Activated CD8-positive, alpha-beta T cell treated with anti-CD3 and anti-CD28 coated beads, Interleukin-2, amount 10 ng/mL, durations not matched to agents 7 days and 5 days (primary cell): ENCODE data around the gene ATPAF2. TPM values are rescaled to one million over a fixed set of nuclear protein-coding genes. Genes with fewer than 3 reads are reported as not detected.

ENCODE experiments used
- ATAC-seq: fragments of 150-1000 bp; cut with Tn5 transposase; one replicate; pipeline ENCODE4 v1.10.0; 2021; ENCODE audit warnings: moderate library complexity
- CTCF ChIA-PET: fragments of 350-600 bp; sonication (Branson Sonifier 250); formaldehyde crosslinking; loops from one replicate; lab custom pipeline; 2021; ENCODE audit warnings: antibody characterized with exemption; lab: Charles Lee
- POLR2A ChIA-PET: fragments of 350-600 bp; sonication (Branson Sonifier 250); formaldehyde crosslinking; loops from one replicate; lab custom pipeline; 2021; ENCODE audit warnings: antibody characterized with exemption; lab: Charles Lee
- DNase-seq: peaks from one replicate; pipeline ENCODE4 v3.0.0-alpha.2; 2020
- H3K27ac Mint-ChIP-seq: one replicate; pipeline ENCODE4 v1.8.0; 2021; ENCODE audit warnings: mild to moderate bottlenecking, mixed read lengths
- H3K27me3 Mint-ChIP-seq: one replicate; pipeline ENCODE4 v1.8.0; 2021; ENCODE audit warnings: low read depth, mixed read lengths
- H3K36me3 Mint-ChIP-seq: one replicate; pipeline ENCODE4 v1.8.0; 2021; ENCODE audit warnings: low read depth, mixed read lengths
- H3K4me1 Mint-ChIP-seq: one replicate; pipeline ENCODE4 v1.8.0; 2021; ENCODE audit warnings: low read depth, mixed read lengths
- H3K4me3 Mint-ChIP-seq: one replicate; pipeline ENCODE4 v1.8.0; 2021; ENCODE audit warnings: mild to moderate bottlenecking, mixed read lengths
- H3K9me3 Mint-ChIP-seq: one replicate; pipeline ENCODE4 v1.8.0; 2022; ENCODE audit warnings: mixed read lengths; ENCODE audit not compliant: insufficient read depth
- total RNA-seq, 2 experiments: library from RNA; stranded (reverse); gene quantifications; one replicate each; pipeline ENCODE4 v1.2.3, GENCODE V29; 2021

The ATPAF2 gene
- total RNA-seq, 2 experiments from 2014 or later = 23.9 to 27.0 TPM

DNA sequence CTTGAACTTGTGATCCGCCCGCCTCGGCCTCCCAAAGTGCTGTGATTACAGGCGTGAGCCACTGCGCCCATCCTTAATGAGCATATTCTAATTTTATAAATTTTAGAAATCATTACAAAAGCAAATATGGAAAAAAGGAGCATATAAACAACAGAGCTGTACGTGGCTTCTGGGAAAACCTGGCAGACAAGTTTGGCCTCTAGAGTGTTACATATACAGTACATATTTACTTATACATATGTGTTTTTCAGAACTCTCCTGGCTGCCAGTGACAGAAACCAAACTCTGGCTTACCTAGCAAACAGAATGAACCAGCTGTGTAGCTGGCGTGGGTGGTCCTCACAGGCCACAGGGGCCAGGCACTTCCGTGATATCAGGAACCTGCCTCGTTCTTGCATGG is 56.2 kb downstream of the ATPAF2 start:
- ChIA-PET POLR2A (interaction anchor here (0.6 kb wide), 1 partner anchor 212 kb away, joined by 3 read pairs; no protein-coding TSS in a partner anchor), CTCF (interaction anchor here (1.0 kb wide), 1 partner anchor 99 kb away, joined by 3 read pairs; no protein-coding TSS in a partner anchor)

DNA sequence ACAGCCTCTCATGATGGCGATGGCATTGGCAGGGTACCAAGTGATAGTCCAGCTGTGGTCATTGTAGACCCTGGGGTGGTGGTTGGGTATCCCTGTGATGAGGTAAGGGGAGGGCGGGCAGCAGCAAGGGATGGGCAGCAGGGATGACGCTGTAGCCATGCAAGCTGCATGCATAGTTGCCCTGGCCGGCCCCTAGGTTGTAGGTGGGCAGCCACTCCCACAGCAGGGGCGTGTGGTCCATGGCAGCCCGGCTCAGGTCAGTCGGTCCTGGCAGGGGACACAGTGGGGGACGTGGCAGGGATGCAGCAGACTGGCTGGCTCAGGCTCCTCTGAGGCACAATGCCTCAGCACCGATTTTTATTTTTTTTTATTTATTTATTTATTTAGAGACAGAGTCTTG is 57.6 kb downstream of the ATPAF2 start:
- no peaks in the 10 kb centered on the region for H3K27me3 Mint-ChIP-seq
- ATAC-seq (no peak), DNase-seq (no peak)
- H3K4me1 Mint-ChIP-seq = no peaks in the 10 kb centered on the region
- no peak overlapping the region for H3K4me3 Mint-ChIP-seq
- H3K9me3 Mint-ChIP-seq = no peaks in the 10 kb centered on the region
- no peak overlapping the region for H3K27ac Mint-ChIP-seq
- H3K36me3 Mint-ChIP-seq = no peaks in the 10 kb centered on the region
- ChIA-PET CTCF (no interaction called here), POLR2A (no interaction called here)

More for the DNA sequence above, 56.2 kb downstream of the ATPAF2 start:
- H3K27ac Mint-ChIP-seq = no peak overlapping the region
- no peaks in the 10 kb centered on the region for H3K4me1 Mint-ChIP-seq
- no peak for DNase-seq
- no peak overlapping the region for H3K4me3 Mint-ChIP-seq
- H3K27me3 Mint-ChIP-seq = no peaks in the 10 kb centered on the region
- no peaks in the 10 kb centered on the region for H3K36me3 Mint-ChIP-seq
- H3K9me3 Mint-ChIP-seq = no peaks in the 10 kb centered on the region
- ATAC-seq = no peak

- Mint-ChIP-seq H3K27me3 (no peaks in the 10 kb centered on the region), H3K36me3 (no peaks in the 10 kb centered on the region), H3K9me3 (no peaks in the 10 kb centered on the region), H3K27ac (no peak overlapping the region), H3K4me1 (no peaks in the 10 kb centered on the region), H3K4me3 (no peak overlapping the region)
- ChIA-PET POLR2A (interaction anchor here (0.6 kb wide), 1 partner anchor 49 kb away, joined by 3 read pairs; no protein-coding TSS in a partner anchor), CTCF (interaction anchor here (1.1 kb wide), 1 partner anchor 167 kb away, joined by 3 read pairs; no protein-coding TSS in a partner anchor)
- no peak for DNase-seq
- ATAC-seq = no peak
These were observed 59.2 kb downstream of the ATPAF2 start for GRCh38 chr17:17979778-17980177.

DNA sequence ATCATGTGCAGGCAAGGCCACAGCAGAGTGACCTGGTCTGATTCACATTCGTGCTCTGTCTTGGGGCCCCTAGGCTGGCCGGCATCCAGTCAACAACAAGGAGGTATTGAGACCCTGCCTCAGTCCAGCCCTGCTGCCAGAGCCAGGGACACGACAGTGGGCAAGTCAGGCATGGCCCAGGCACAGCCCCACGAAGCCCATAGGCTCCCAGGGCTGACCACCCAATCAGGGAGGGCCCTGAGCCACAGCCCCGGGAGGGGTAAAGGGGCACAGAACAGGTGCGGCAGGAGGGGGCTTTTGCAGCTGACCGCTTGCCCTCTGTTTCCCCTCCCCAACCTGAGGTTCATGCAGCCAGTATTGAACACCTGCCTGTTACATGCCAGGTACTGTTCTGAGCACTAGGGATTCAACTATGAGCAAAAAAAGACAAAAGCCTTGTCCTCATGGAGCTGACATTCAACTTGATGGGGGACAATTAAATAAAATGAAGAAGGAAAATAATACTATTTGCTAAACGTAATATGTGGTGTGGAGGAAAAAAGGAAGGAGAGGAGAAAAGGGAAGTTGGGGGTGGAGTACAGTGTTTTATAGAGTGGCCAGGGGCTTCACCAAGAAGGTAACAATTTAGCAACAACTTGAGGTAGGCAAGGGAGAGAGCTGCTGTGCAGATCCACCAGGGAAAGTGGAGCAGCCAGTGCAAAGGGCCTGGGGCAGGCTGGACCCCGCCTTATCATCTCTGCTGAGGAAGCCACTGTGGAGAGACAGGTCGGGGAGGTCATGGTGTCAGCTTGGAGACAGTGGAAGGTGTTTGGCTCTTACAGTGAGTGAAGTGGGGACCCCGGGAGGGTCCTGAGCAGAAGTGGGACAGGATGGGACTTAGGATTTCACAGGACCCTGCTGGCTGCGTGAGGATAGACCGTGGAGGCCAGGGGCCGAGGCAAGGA is 60.2 kb downstream of the ATPAF2 start:
- DNase-seq (no peak), ATAC-seq (no peak)
- H3K36me3 Mint-ChIP-seq = no peaks in the 10 kb centered on the region
- peak overlapping the region; percentile 10 for H3K27ac Mint-ChIP-seq
- no peaks in the 10 kb centered on the region for H3K27me3 Mint-ChIP-seq
- H3K9me3 Mint-ChIP-seq = no peaks in the 10 kb centered on the region
- ChIA-PET POLR2A (interaction anchor here (0.8 kb wide), 1 partner anchor 184 kb away, joined by 3 read pairs; no protein-coding TSS in a partner anchor), CTCF (no interaction called here)
- no peak overlapping the region for H3K4me3 Mint-ChIP-seq
- H3K4me1 Mint-ChIP-seq = peaks cover under 1% of the 10 kb centered on the region

DNA sequence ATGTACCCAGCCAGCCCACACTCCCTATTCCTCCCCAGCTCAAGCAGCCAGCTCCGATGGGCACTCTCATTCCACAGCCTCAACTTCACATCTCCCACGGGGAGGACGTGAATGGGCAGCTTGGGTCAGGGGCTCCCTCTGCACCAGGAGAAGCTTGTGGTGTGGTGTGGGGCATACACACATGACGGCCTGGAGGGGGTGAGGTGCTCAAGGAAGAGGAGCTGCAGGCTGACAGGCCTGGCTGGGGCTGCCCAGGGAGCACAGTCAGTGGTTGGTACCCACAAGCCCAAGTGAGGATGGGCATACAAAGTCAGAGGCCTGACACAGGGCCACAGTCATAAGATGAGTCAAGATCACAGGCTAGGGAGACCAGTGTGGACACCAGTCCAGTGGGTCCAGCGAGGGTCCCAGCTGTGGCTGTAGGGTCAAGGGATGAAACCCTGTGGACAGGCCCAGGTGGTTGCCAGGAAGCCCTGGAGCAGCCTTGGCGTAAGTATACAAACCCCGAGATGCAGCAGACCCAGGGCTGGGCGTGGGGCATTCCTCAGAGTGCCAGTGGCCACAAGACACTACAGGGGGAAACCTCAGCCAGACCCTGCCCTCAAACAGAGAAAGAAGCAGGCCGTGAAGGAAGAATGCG is 61.9 kb downstream of the ATPAF2 start:
- no peaks in the 10 kb centered on the region for H3K27me3 Mint-ChIP-seq
- POLR2A ChIA-PET = no interaction called here
- no peaks in the 10 kb centered on the region for H3K9me3 Mint-ChIP-seq
- CTCF ChIA-PET = no interaction called here
- H3K36me3 Mint-ChIP-seq = no peaks in the 10 kb centered on the region
- DNase-seq (no peak), ATAC-seq (no peak)
- no peak overlapping the region for H3K27ac Mint-ChIP-seq
- peaks cover 11% of the 10 kb centered on the region for H3K4me1 Mint-ChIP-seq
- no peak overlapping the region for H3K4me3 Mint-ChIP-seq

GRCh38 chr17:17975436-17975835 is 63.5 kb downstream of the ATPAF2 start:
- ATAC-seq (no peak), DNase-seq (no peak)
- no peaks in the 10 kb centered on the region for H3K9me3 Mint-ChIP-seq
- CTCF ChIA-PET = no interaction called here
- H3K27me3 Mint-ChIP-seq = no peaks in the 10 kb centered on the region
- H3K36me3 Mint-ChIP-seq = no peaks in the 10 kb centered on the region
- H3K4me1 Mint-ChIP-seq = peaks cover 22% of the 10 kb centered on the region
- no peak overlapping the region for H3K27ac Mint-ChIP-seq
- no peak overlapping the region for H3K4me3 Mint-ChIP-seq
- POLR2A ChIA-PET = no interaction called here

DNA sequence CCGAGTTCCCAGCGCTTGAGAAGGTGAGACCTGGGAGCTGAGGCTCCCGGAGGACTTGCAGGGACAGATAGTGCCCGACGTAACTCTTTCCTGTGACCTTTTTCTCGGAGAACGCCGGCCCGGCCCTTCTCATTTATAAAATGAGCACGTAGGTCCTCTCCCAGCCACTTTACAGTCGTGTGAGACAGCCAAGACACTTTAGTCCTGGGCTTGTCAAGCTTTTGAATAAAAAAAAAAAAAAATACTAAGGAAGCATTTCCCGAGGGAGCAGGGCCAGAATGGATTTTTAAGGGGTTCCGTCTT is 66.1 kb downstream of the ATPAF2 start:
- no peak for ATAC-seq

DNA sequence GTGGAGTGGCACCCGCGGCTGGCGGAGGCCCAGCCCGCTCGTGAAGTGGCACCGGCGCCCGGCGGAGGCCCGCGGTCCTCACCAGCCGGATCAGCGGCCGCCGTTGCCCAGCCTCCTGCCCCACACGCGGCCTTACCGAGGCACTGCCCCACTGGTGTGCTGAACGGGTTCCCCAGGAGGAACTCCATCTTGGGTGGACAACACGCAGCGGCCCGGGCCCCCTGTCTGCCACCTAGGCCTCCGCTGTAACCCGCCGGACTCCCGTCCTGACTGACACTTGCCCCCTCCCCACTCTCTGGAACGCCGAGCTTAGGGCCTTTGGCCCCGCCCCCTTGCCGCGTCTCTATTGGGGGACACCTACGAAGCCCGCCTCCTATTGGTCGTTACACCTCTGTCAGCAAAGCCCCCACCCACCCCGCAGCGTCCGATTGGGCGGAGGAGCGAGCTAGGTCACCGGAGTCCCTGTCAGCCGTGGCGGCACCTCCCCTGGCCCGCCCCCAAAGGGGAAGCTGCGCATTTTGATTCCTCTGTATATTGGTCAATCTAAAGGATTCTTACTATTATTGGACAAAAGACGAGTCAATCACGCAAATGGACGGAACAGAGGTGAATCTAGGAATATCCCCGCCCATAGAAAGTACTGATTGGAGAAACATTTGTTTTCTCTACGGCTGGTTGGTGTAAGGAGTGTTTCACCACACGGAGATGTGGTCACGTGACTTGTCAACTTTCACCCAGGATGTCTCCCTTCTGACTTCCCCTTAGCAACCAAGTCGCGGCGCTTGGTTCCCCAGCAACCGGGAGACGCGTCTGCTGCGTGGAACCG is 66.6 kb downstream of the ATPAF2 start, which contains the start of the genes DRC3 and TOM1L2:
Gene DRC3, plus strand, starts transcription at position 737 of the 826 bp plus-strand sequence. CDS start 4,737 bp downstream, outside the sequence.
Gene TOM1L2, minus strand, starts transcription at position 275 of the 826 bp plus-strand sequence. Its CDS starts 87 bp downstream, at position 188.
- Mint-ChIP-seq H3K27ac (peak within 1 kb of the TSS; percentile 88), H3K36me3 (no peaks in the 10 kb centered on the region)

More for the DNA sequence above, 66.1 kb downstream of the ATPAF2 start:
- Mint-ChIP-seq H3K27me3 (no peaks in the 10 kb centered on the region), H3K27ac (peak overlapping the region; percentile 88), H3K9me3 (no peaks in the 10 kb centered on the region), H3K36me3 (no peaks in the 10 kb centered on the region), H3K4me3 (peak overlapping the region; percentile 90), H3K4me1 (peaks cover 27% of the 10 kb centered on the region)
- POLR2A ChIA-PET = interaction anchor here (0.9 to 1.8 kb wide), 4 partner anchors 15 to 209 kb away, joined by 4 to 7 read pairs (median 4); partner anchors contain the start of gene SREBF1
- CTCF ChIA-PET = interaction anchor here (0.9 to 3.3 kb wide), 7 partner anchors 12 to 279 kb away, joined by 3 to 14 read pairs (median 4); no protein-coding TSS in a partner anchor
- no peak for DNase-seq

DNA sequence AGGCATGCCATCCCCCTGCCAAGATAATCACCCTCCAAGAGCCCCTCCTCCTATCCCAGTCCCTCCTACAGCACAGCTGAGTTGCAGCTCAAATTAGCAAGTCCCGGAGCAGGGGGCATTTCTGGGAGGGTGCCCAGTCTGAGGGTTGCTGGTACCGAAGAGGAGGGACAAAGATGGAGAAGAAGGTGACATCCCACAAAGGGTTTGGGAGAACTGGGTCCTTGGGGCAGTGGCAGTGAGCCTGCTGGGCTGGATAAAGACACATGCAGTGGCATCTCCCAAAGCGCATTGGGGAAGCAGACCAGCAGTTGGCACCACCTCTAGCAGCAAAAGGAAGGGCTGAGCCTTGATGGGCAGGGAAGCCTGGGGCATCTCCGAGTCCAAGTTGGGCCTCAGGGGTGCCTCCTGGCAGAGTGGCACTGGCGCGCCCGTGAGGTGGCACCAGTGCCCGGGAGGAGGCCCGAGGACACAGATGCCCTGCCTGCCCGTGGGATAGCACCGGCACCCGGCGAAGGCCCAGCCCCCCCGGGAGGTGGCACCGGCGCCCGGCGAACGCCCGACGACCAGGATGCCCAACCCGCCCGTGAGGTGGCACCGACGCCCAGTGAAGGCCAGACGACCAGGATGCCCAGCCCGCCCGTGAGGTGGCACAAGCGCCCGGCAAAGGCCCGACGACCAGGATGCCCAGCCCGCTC is 67.4 kb downstream of the ATPAF2 start:
- peak overlapping the region; percentile 76 for H3K4me3 Mint-ChIP-seq
- no peaks in the 10 kb centered on the region for H3K9me3 Mint-ChIP-seq
- H3K27ac Mint-ChIP-seq = peak overlapping the region; percentile 23
- ChIA-PET CTCF (interaction anchor here (0.9 to 3.3 kb wide), 6 partner anchors 12 to 117 kb away, joined by 3 to 14 read pairs (median 5); no protein-coding TSS in a partner anchor), POLR2A (interaction anchor here (1.2 kb wide), 2 partner anchors 12 to 13 kb away, joined by 3 to 7 read pairs; no protein-coding TSS in a partner anchor)
- peaks cover 30% of the 10 kb centered on the region for H3K4me1 Mint-ChIP-seq
- no peaks in the 10 kb centered on the region for H3K36me3 Mint-ChIP-seq
- H3K27me3 Mint-ChIP-seq = no peaks in the 10 kb centered on the region
- ATAC-seq (no peak), DNase-seq (peak; percentile 35)

More for the DNA sequence above, 66.6 kb downstream of the ATPAF2 start, which contains the start of the genes DRC3 and TOM1L2:
- no peaks in the 10 kb centered on the region for H3K27me3 Mint-ChIP-seq
- H3K9me3 Mint-ChIP-seq = no peaks in the 10 kb centered on the region
- DNase-seq = peak; percentile 100
- H3K4me3 Mint-ChIP-seq = peak within 1 kb of the TSS; percentile 90
- ChIA-PET CTCF (interaction anchor here (0.8 to 3.3 kb wide), 8 partner anchors 13 to 279 kb away, joined by 3 to 14 read pairs (median 4); no protein-coding TSS in a partner anchor), POLR2A (interaction anchor here (0.8 to 1.8 kb wide), 5 partner anchors 13 to 210 kb away, joined by 3 to 7 read pairs (median 4); partner anchors contain the start of gene SREBF1)
- peaks cover 27% of the 10 kb centered on the region for H3K4me1 Mint-ChIP-seq
- peak; percentile 96 for ATAC-seq

DNA sequence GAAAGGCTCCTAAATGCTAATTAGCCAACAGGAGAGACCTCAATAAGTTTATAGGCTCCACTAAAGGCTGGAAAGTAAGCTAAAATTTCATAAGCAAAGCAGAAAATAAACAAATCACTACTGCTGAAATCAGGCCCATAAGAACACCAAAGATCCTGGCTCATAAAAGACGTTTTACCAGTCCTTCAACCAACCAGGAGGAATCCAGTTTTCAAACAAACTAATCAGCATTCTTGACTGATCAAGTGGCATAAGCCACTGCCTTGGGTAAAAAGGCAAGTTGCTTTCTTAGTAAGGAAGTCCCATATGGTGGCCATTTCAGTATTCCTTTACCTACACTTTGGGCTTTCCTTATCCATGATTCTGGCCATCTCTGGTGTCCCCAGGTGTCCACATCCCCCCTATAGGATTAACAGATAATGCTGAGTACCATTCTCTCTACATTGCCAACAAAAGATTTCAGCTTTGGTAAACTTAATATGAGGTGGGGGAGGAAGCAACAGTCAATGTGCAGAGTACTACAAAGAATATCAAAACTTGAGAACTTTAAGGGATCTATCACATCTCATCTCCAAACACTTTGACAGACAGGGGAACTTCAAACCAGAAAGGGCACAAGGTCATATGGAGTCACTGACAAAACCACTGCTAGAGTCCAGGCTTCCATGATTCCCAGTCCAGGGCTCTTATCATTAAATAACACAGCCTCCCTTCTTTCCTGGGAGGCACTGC is 68.1 kb downstream of the ATPAF2 start:
- ATAC-seq = no peak
- no peaks in the 10 kb centered on the region for H3K9me3 Mint-ChIP-seq

More for the DNA sequence above, 68.1 kb downstream of the ATPAF2 start:
- ChIA-PET CTCF (interaction anchor here (1.3 kb wide), 1 partner anchor 63 kb away, joined by 4 read pairs; no protein-coding TSS in a partner anchor), POLR2A (interaction anchor here (1.2 kb wide), 1 partner anchor 11 kb away, joined by 3 read pairs; no protein-coding TSS in a partner anchor)
- Mint-ChIP-seq H3K27ac (peak overlapping the region; percentile 23), H3K27me3 (no peaks in the 10 kb centered on the region), H3K4me3 (peak overlapping the region; percentile 76), H3K36me3 (no peaks in the 10 kb centered on the region), H3K4me1 (peaks cover 35% of the 10 kb centered on the region)
- DNase-seq = no peak
